NCI-H345 (cell line): ENCODE measurements around the gene SLC49A3.
"Not testable (repeated sequence)": the region's sequence is repeated elsewhere in the genome, so short reads cannot be mapped to it uniquely, and the experiment has no call there.

ENCODE experiments used
- DNase-seq: peaks from one replicate; lab custom pipeline; 2025; lab: John Stamatoyannopoulos, UW

Gene SLC49A3

DNA sequence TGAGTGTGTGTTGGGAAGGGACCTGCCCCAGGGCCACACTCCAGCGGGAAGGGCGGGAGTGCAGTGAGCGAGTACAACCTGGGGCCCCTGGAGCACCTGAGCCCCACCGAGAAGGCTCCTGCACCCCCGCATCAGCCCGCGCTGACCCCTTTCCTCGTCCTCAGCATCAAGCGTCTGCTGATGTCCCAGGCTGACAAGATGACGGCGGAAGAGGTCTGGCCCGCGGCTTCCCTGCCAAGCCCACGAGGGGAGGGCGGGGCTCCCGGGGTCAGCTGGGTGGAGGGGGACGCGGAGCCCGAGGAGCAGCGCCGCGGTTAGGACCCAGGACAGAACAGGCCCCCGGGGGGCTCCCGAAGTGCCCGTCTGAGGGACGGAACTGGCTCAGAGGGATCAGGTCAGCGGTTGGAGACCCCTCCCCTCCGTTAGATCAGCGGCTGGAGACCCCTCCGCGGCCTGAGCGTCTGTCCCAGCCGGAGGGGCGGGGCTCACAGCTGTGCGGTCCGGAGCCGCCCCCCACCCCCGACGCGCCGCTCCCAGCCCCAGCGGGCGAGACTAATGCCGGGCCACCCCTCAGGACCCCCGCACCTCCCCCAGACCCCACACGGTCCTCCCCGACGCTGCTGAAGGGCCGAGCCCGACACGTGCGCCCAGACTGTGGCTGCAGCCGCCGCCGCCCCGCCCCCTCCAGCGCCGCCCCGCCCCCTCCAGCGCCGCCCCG, 7.9 kb downstream of the SLC49A3 start:
- peak; percentile 28 for DNase-seq

DNA sequence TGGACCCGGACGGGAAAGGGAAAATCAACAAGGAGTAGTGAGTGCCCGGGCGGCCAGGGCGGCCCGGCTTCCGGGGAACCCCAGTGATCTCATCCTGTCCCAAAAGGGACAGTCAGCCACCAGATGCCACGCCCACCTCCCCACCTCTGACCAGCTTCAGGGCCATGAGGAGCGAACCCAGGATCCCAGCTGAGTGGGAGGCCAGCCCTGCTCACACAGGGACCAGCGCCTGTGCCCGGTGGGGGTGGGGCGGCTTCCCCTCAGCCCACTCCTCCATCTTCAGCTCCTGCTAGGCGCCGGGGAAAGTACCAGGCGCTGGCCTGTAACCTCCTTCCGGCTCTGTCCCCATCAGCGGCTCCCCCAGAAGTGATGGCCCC, 8.4 kb downstream of the SLC49A3 start:
- no peak for DNase-seq

DNA sequence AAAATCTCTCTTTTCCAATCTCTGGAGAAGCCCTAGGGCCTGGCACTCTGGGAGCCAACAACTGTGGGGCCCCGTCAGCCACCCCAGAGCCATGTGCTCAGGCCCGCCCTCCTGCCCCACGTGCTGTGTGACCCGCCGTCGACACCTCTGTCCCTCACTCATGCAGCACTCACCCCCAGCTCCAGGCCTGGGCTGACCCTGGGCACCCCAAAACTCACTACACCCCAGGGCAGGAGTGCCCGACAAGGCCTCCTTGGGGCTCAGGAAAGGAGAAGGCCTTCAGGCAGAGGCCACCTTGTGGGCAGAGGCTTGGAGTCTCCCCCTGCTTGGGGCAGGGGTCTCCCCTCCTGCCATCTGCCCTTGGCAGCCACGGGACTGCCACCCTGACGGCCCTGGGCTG, 8.9 kb downstream of the SLC49A3 start:
- no peak for DNase-seq

DNA sequence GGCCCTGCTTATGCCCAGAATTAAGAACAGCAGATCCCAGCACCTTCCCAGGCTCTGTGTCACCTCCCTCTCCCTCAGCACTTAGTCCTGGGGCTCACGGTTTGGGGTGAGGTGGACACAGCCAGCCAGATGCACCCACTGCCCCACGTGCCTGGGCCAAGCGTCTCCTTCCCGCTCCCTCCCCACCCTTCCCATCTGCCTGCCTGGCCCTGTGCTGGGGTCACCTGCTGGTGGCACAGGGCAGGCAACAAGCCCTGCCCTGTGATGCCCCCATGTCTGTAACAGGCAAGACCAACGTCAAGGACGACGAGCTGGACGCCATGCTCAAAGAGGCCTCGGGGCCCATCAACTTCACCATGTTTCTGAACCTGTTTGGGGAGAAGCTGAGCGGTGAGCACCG, 9.3 kb downstream of the SLC49A3 start:
- DNase-seq = no peak

DNA sequence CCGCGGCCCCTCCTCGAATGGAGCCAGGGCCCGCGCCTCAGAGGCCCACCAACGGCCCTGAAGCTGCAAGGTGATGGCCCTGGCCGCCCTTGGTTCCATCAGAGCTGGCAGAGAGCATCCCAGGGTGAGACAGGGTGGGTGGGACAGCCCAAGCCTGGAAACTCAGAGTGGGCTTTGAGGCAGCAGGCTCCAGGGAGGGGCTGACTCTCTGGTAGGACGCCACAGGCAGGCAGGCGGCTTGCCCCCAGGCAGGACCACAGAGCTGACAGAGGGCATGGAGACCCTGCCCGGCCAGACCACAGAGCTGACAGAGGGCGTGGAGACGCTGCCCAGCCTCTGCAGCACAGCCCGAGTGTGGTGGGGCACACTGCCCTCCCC, 9.9 kb downstream of the SLC49A3 start:
- DNase-seq = no peak

DNA sequence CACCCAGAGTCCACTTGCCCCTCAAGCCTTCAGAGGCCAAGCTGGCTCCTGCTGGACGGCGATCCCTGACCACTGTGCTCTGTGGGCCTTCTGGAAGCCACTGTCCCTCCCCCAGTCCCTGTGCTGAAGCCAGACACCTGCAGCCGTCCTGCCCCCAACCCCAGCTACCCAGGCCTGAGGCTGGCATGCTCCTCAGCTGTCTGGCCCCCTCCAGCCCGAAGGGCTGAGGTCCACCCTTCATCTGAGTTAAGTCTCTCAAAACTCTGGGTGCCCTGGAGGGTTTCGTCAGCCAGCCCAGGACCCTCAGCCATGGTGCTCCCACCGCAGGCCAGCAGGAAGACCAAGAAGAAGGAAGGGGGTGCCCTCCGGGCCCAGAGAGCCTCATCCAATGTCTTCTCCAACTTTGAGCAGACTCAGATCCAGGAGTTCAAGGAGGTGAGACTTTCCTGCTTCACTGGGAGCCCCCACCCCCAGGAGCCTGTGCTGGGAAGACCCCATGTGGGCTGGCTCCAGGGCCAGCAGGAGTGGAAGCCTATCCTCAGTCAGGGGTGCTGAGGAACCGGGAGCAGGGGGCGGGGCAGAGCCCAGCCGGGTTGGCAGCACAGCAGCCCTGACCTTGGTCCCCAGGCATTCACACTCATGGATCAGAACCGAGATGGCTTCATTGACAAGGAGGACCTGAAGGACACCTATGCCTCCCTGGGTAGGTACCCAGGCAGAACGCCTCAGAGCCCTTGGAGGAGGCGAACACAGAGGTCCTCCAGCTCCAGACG, 10.4 kb downstream of the SLC49A3 start:
- DNase-seq = no peak

DNA sequence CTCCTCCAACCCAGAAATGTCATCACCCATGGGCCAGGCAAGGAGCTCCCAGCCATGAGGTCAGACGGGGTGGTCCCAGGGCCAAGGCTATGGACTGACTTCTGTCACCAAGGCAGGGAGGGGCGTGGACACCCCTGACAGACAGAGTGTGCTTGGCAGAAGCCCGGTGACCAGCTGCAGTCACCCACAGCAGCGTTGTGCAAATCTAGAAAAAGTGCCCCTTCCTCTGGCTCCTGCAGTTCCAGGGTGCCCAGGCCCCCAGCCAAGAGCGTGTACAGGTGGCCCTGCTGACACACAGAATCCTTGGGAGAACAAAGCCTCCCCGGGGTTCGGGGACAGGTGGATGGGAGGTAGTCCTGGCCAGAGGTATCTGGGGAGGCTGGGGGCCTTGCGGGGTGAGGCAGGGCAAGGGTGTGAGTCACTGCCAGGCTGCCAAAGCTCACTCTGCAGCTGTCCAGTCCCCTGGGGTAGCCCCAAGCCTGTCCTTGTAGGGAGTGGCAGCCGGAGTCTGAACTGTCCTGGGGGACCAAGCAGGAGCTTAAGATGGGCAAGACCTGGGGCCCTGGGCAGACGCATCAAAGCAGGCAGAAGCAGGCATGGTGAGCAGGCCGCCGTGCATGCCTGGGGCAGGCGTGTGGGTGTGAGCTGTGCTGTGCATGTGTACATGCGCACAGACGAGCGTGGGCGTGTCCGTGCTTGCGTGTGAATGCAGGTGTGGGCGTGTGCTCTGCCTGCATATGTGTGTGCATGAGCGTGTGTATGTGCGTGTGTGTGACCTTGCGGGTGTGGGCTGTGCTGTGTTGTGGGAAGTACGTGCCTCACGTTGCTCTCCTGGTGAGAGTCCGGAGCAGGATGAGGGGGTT, 11.3 kb downstream of the SLC49A3 start:
- peak; percentile 72 for DNase-seq

DNA sequence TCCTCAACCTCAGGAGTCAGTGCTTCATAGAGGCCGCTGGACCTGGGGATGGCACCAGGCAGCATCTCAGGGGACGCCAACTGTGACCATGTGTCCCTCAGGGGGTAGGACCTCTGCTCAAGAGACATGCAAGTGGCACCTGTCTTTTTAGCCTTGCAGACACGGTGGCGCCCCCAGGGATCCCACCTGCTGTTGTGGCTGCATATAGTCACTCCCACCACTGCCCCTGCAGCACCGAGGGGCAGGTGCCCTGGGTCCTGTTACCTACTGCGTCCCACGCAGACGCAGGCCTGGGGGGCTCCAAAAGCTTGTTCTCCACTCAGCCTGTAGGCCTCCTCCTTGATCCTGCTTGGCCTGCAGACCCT, 12.1 kb downstream of the SLC49A3 start:
- no peak for DNase-seq

DNA sequence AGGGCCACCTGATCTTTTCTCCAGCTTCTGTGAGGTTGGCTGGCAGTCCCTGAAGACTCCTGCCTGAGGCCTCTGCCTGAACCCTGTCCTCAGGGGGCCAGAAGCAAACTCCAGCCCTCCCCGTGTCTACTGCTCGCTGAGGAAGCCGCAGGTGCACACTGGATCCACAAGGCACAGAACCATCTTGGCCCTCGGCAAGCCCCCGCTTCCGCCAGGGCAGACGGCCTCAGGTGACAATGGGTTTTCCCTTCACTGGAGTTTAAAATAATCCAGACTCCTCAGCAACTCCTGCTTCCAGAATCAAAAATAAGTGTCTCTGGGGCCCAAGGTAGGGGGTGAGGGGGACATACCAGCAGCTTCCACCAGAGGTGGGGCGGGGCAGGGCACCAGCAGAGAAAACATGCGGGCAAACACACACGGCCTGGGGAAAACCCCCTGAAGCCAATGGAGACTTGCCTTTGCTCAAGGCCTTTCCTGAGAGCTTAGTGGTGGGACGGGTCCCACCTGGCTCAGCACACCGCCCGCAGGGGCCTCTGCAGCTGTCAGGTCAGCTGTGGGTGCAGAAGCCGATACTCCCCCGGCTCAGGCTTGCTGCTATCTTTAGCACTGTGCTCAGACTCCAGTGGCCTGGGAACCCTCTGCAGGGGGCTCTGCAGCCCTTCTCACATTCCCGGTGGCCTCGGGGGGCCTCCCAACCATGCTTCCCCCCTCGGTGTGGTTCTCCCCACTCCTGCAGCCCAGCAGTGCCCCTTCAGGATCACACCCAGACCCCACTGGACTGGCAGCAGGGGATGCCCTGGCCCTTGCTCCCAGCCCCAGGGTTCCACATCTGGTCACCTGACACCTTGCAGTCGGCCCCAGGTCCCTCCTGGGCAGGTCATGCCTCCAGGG, 12.7 kb downstream of the SLC49A3 start:
- no peak for DNase-seq

DNA sequence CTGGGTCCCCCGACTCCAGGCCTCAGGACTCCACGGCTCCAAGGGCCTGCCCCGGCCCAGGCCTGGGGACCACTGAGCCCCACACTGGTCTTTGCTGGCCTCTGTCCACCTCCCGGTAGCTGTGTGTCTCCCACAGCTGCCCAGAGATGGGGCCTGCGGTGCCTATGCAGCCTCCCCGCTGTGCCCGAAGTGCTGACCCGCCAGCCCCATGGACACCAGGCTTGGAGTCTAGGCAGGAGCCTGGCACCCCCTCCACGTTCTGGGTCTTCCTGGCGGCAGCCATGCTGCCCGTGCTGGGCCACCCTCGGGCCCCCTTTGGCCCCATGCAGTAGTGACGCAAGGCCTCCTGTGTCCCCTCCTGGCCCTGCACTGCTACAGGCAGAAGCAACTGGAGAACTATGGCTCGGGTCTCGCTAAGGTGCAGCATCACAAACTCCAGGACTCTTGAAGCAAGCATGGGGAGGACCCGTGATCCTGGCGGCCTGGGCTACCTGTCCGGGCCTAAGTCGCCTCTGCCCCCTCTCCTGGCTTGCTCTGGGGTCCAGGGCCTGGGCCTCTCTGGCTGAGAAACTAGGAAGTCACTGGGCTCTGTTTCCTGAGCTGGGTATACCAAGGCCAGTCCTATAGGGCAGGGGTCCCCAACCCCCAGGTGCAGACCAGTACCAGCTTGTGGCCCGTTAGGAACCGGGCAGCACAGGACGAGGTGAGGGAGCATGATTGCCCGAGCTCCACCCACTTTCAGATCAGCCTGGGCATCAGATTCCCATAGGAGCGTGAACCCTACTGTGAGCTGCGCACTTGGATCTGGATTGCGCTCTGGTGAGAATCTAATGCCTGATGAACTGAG, 13.7 kb downstream of the SLC49A3 start:
- no peak for DNase-seq

DNA sequence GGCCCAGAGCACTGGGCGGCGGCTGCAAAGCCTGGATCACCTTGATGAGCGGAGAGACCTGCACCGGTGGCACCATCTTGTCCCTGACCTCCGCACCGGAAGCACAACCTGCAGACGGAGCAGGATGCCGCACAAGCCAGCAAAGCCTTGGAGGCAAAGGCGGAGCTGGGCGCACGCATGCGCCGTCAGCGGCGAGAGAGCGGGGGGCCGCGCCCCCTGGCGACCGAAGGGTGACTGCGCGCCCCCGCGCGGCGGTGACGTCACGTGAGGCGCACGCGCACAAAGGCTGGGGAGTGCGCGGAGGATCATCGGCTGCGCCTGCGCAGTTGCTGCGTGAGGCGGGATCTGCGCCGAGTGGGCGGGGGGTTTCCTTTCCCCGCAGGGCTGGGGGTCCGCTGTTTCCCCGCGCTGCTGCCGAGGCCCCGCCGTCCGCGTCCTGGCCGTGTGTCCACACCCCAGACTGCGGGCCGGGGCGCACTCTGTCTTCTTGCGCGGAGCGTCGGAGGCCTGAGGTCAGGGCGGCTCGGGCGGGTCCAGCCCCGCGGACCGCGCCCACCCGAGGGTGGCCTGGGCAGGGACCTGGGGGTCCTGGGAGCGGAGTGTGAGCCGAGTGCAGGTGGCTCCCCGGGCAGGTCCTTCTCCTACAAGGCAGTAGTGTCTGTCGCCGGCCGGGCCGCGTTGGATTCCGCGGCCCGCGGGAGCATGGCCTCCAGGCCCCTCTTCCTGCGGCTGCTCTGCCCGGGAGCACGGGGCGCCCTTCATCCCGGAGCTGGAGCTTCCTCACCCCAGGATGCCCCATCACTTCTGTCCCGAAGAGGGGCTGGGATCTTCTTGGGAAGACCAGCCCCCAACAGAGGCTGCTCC, 14.5 kb downstream of the SLC49A3 start, which contains the start of the genes ATP5ME and MYL5:
TSS of gene ATP5ME (minus strand) at position 105 of the 864 bp plus-strand sequence. CDS start at position 76, 29 bp downstream.
TSS of gene MYL5 (plus strand) at position 371 of the 864 bp plus-strand sequence. CDS start 3,485 bp downstream, outside the sequence.
- peak; percentile 92 for DNase-seq

DNA sequence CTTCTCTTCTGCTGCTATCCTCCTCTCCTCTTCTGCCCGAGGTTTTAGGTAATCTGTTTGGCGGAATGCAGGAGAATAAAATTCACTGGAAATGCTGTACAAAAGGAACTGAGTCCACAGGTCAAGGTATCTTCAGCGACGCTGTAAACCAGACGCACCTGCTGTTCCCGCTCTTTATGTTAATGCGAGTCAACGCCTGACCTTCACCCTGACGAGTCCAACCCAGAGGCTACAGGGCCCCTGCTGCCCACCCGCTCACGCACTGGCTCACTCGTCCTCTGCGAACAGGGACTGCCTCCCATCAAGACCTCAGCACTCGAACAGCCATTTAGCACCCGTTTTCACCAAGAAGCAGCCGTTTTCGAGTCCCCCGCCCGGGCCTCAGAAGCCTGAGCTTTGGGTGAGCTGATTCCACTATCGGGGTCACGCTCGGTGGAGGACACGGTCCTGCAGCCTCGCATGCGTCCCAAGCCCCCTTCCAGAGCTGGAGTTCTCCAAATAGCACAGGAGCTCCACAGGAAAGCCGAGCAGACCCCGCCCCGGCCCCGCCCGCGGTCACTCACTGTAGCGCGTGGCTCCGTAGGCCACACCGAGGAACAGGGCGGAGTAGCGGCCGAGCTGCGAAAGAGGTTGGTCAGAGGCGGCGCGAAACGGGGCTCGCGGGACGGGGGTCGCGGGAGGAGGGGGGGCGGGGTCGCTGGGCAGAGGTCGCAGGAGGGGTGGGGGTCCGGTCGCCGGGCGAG, 15.4 kb downstream of the SLC49A3 start:
- DNase-seq = no peak

DNA sequence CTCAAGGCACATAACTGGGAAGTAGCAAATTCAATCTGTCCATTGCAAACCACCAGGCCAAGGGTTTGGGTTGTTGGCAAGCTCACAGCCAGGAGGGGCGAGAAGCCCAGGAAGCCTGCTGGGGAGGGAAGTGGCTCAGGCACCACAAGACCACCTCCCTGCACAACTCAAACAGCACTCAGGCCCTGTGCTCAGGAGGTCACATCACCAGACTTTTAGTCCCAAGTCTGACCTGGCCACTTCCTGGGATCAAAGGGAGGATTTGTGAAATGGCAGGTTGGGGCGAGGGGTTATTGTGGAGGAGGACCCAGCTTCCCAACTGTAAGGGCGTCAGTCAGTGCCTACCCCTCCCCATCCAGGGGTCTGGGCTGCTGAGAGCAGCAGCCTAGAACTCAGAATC, 17.2 kb downstream of the SLC49A3 start:
- no peak for DNase-seq

DNA sequence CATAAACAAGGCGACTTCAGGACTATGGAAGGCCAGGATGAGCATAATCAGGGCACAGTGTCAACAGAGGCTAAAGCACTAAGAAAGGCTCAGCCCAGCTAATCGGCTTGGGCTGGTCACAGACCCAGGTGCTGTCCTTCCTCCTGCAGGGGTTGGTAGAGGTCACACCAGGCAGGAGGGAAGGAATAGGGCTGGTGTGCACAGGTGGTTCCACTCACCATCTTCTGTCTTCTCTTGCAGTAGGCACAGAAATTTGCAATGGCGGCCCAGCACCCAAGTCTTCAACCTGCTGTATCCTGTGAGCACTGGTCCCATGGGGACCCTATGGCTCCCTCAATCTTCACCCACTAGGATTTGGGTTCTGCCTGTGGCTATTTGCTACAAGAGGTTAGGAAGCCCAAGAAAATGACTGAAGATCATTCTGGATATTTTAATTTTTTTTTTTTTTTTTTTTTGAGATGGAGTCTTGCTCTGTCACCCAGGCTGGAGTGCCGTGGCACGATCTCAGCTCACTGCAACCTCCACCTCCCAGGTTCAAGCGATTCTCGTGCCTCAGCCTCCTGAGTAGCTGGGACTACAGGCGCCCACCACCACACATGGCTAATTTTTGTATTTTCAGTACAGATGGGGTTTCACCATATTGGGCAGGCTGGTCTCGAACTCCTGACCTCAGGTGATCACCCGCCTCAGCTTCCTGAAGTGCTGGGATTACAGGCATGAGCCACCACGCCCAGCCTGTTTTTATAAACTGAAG, 19.0 kb downstream of the SLC49A3 start:
- not testable (repeated sequence) for DNase-seq

DNA sequence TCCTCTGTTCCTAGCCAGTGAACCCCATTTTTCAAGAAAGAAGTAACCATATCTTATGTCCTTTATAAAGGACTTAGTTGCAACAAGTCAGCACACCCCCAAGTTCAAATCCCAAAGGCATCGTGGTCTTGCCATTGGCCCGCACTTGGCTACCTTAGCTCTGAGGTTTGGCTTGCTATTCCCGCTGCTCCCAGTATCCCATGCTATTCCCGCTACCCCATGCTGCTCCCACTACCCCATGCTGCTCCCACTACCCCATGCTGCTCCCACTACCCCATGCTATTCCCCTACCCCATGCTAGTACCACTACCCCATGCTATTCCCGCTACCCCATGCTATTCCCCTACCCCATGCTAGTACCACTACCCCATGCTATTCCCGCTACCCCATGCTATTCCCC, 20.7 kb downstream of the SLC49A3 start:
- DNase-seq = not testable (repeated sequence)

DNA sequence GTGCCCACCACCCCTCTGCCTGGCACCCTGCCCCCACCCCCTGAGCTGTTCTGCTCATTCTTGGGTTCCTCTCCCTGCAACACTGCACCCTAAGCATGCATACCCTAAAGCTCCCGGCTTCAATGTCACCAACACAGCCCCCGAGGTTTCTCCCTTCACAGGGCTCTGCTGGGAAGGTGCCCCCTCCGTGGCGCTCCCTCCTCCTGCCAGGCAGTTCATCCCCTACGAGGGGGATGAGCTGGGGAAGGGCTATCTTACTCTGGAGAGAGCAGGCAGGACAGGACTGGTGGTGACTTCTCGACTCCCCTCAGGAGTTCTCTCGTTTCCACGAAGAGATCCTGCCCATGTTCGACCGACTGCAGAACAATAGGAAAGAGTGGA, 21.4 kb downstream of the SLC49A3 start:
- no peak for DNase-seq

DNA sequence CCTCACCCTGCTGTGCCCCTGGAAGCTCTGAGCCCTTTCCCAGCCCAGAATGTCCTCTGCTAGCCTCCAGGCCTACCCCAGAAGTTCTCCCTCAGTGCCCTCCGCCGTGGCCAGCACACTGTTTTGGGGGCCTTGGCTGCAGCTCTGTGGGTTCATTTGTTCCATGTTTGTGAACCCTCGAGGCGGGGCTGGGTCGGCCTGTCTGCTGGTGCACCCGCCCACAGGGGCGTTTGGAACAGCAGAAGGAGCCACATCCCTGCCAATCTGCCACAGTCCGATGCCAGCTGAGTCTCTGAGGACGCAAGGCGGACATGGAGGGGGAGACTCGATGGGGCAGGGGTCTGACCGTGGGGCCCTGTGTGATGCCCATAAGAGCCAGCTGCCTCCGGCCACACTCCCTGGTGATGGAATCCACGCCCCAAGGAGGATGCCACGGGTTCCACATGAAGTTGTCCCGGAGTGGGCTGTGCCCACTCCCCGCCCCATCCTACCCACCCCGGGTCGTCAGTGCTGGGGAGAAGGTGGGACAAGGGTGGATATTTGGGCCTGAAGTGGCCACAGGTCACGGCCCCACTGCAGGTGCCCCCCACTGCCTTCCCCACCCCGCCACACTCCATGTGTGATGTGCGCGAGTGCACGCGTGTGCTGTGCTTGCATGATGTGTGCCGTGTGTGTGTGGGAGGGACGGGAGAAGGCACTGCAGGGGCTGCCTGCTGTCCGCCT, 22.0 kb downstream of the SLC49A3 start:
- DNase-seq = no peak

DNA sequence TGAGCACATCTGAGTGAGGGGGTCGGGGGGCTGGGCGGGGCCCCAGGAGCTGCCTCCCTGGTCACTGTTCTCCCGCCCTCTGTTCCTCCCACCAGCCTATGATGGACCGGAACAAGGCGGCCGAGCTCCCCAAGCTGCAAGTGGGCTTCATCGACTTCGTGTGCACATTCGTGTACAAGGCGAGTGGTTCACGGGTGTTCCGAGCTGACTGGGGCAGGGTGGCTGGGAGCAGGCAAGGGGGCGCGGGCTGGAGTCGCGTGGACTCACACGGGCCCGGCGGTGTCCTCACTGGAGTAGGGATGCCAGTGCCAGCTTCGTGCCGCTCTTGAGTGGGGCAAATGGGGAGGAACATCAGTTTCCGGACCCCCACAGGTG, 22.5 kb downstream of the SLC49A3 start:
- DNase-seq = no peak
